ENCODE measurements around the gene RSPH6A. TPM values are rescaled to one million over a fixed set of nuclear protein-coding genes. Genes with fewer than 3 reads are reported as not detected.

Gene RSPH6A
- total RNA-seq, 1 donor from 2014 or later = not detected

- intact Hi-C loops (cut with DNase I) = no loop called here
- no peak for TF ChIP-seq CTCF (IDR thresholded peaks at IDR 0.05)
- no peak for TF ChIP-seq POLR2AphosphoS5 (IDR thresholded peaks at IDR 0.05; ENCODE audit: insufficient read depth in 1 of 2, low read depth in 1 of 2)
- TF ChIP-seq POLR2A (IDR thresholded peaks at IDR 0.05) = no peak
- Histone ChIP-seq H3K4me3 (no peak overlapping the region), H3K4me1 (no peaks in the 10 kb centered on the region), H3K9me3 (no peaks in the 10 kb centered on the region), H3K27me3 (no peaks in the 10 kb centered on the region), H3K27ac (no peak overlapping the region), H3K36me3 (peaks cover 3 to 84% of the 10 kb centered on the region in 2 donors)
- peak in 1 of 2 donors; percentile 76 for DNase-seq (ENCODE audit: extremely low spot score in 2 of 2)
These were observed 13.8 kb upstream of the RSPH6A start for GRCh38 chr19:45828945-45829344.

- Histone ChIP-seq H3K36me3 (peaks cover 3 to 79% of the 10 kb centered on the region in 2 donors), H3K4me1 (no peaks in the 10 kb centered on the region), H3K27me3 (no peaks in the 10 kb centered on the region), H3K4me3 (no peak overlapping the region), H3K9me3 (no peaks in the 10 kb centered on the region), H3K27ac (no peak overlapping the region)
- intact Hi-C loops (cut with DNase I) = no loop called here
- TF ChIP-seq CTCF (IDR thresholded peaks at IDR 0.05) = no peak
- no peak for TF ChIP-seq POLR2AphosphoS5 (IDR thresholded peaks at IDR 0.05; ENCODE audit: insufficient read depth in 1 of 2, low read depth in 1 of 2)
- TF ChIP-seq POLR2A (IDR thresholded peaks at IDR 0.05) = no peak
- DNase-seq (ENCODE audit: extremely low spot score in 2 of 2) = no peak
These were observed 13.4 kb upstream of the RSPH6A start for GRCh38 chr19:45828523-45828922.

GRCh38 chr19:45827459-45828093, 12.5 kb upstream of the RSPH6A start:
- no peaks in the 10 kb centered on the region for H3K4me1 ChIP-seq
- no peaks in the 10 kb centered on the region for H3K9me3 ChIP-seq
- H3K27ac ChIP-seq = no peak overlapping the region
- intact Hi-C loops (cut with DNase I) = no loop called here
- TF ChIP-seq POLR2AphosphoS5 (IDR thresholded peaks at IDR 0.05; ENCODE audit: insufficient read depth in 1 of 2, low read depth in 1 of 2) = no peak
- no peak for TF ChIP-seq POLR2A (IDR thresholded peaks at IDR 0.05)
- TF ChIP-seq CTCF (IDR thresholded peaks at IDR 0.05) = no peak
- H3K27me3 ChIP-seq = no peaks in the 10 kb centered on the region
- no peak for DNase-seq (ENCODE audit: extremely low spot score in 2 of 2)
- peaks cover 3 to 77% of the 10 kb centered on the region in 2 donors for H3K36me3 ChIP-seq
- no peak overlapping the region for H3K4me3 ChIP-seq

GRCh38 chr19:45826934-45827333, 11.8 kb upstream of the RSPH6A start:
- Histone ChIP-seq H3K27me3 (no peaks in the 10 kb centered on the region), H3K4me1 (no peaks in the 10 kb centered on the region), H3K36me3 (peaks cover 3 to 75% of the 10 kb centered on the region in 2 donors), H3K4me3 (no peak overlapping the region), H3K9me3 (no peaks in the 10 kb centered on the region), H3K27ac (no peak overlapping the region)
- no peak for TF ChIP-seq POLR2A (IDR thresholded peaks at IDR 0.05)
- intact Hi-C loops (cut with DNase I) = no loop called here
- DNase-seq (ENCODE audit: extremely low spot score in 2 of 2) = no peak

- Histone ChIP-seq H3K9me3 (no peaks in the 10 kb centered on the region), H3K27ac (no peak overlapping the region), H3K4me3 (no peak overlapping the region), H3K27me3 (no peaks in the 10 kb centered on the region), H3K36me3 (peaks cover 1 to 71% of the 10 kb centered on the region in 2 donors), H3K4me1 (no peaks in the 10 kb centered on the region)
- intact Hi-C loops (cut with DNase I) = no loop called here
- no peak for TF ChIP-seq POLR2AphosphoS5 (IDR thresholded peaks at IDR 0.05; ENCODE audit: insufficient read depth in 1 of 2, low read depth in 1 of 2)
- no peak for DNase-seq (ENCODE audit: extremely low spot score in 2 of 2)
These were observed 11.1 kb upstream of the RSPH6A start for GRCh38 chr19:45825917-45826893.

GRCh38 chr19:45825263-45825605, 10.1 kb upstream of the RSPH6A start:
- no peak overlapping the region for H3K4me3 ChIP-seq
- TF ChIP-seq POLR2AphosphoS5 (IDR thresholded peaks at IDR 0.05; ENCODE audit: insufficient read depth in 1 of 2, low read depth in 1 of 2) = no peak
- TF ChIP-seq CTCF (IDR thresholded peaks at IDR 0.05) = no peak
- no peak for TF ChIP-seq POLR2A (IDR thresholded peaks at IDR 0.05)
- no peaks in the 10 kb centered on the region for H3K4me1 ChIP-seq
- H3K36me3 ChIP-seq = peaks cover 0 to 71% of the 10 kb centered on the region in 2 donors
- H3K27me3 ChIP-seq = no peaks in the 10 kb centered on the region
- DNase-seq (ENCODE audit: extremely low spot score in 2 of 2) = no peak
- intact Hi-C loops (cut with DNase I) = no loop called here
- H3K27ac ChIP-seq = no peak overlapping the region
- no peaks in the 10 kb centered on the region for H3K9me3 ChIP-seq
